HUES64 (cell line): Measurements from ENCODE around the gene SDCBP2.

Experiments
- H3K27ac ChIP-seq: 2 replicates; pipeline ENCODE4 v1.7.0; 2013; ENCODE audit warnings: low read depth, low read length, inconsistent platforms
- H3K27me3 ChIP-seq: 2 replicates; pipeline ENCODE4 v1.6.1; 2013; ENCODE audit warnings: mild to moderate bottlenecking, low read length; ENCODE audit not compliant: insufficient read depth
- H3K36me3 ChIP-seq: 2 replicates; pipeline ENCODE4 v1.6.1; 2013; ENCODE audit warnings: mild to moderate bottlenecking, low read length; ENCODE audit not compliant: insufficient read depth
- H3K4me1 ChIP-seq: 2 replicates; pipeline ENCODE4 v1.6.1; 2013; ENCODE audit warnings: mild to moderate bottlenecking, low read length, moderate library complexity; ENCODE audit not compliant: insufficient read depth
- H3K4me3 ChIP-seq: 2 replicates; pipeline ENCODE4 v1.5.1; 2013; ENCODE audit warnings: mild to moderate bottlenecking, low read length, moderate library complexity
- H3K9ac ChIP-seq: 2 replicates; pipeline ENCODE4 v1.6.1; 2013; ENCODE audit warnings: mild to moderate bottlenecking, low read depth, low read length
- H3K9me3 ChIP-seq: 2 replicates; pipeline ENCODE4 v1.6.1; 2013; ENCODE audit warnings: low read depth, low read length; ENCODE audit not compliant: insufficient read depth
- WGBS: fragments of 150-250, 120-280 bp; methylation state at CpG from one replicate; pipeline ENCODE4 v1.1.7; 2013; ENCODE audit warnings: missing lambda C conversion rate; 5-methylcytosine and 5-hydroxymethylcytosine counted together

The SDCBP2 gene

DNA sequence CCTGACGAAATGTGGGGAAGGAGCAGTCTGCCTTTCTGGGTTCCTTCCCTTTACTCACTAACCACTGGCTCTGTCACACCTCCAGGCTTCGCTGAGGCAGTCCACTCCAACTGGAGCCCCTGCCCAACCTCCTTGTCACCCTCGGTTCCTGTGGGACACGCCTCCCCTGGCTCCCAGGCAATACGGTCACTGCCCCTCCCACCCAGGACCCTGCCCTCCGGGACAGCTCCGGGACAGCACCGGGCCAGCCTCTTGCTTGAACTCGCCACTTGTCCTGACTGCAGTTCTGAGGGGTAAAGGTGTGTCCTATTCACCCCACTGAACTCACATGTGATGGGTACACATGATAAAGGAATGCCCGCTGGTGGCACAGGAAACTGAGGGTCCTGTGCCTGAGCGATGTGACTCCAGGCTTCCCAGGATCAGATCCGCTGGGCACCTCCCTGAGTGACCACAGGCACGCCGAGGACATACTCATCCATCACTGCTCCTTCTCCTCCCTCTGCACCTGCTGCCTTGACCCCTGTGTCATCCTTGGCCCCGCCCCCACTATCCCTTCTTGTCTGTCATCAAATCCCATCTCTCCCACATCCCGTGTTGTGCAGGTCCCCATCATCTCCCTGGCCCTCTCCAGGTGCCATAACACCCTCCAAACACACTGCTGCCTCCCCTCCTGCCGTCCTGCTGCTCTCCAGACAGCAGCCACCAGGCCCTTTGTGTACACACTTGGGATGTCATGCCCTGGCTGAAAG lies 7.9 kb downstream of the SDCBP2 start:
- no peaks in the 10 kb centered on the region; the same call in 1 of the 2 replicates for H3K27me3 ChIP-seq
- H3K9ac ChIP-seq: no peak overlapping the region
- no peak overlapping the region for H3K4me3 ChIP-seq
- H3K4me1 ChIP-seq: peaks cover 2% of the 10 kb centered on the region; the same call in 1 of the 2 replicates
- H3K9me3 ChIP-seq: no peaks in the 10 kb centered on the region
- WGBS: 83% methylated on average over 17 of the region's 17 CpGs
- no peak overlapping the region for H3K27ac ChIP-seq
- no peaks in the 10 kb centered on the region for H3K36me3 ChIP-seq

DNA sequence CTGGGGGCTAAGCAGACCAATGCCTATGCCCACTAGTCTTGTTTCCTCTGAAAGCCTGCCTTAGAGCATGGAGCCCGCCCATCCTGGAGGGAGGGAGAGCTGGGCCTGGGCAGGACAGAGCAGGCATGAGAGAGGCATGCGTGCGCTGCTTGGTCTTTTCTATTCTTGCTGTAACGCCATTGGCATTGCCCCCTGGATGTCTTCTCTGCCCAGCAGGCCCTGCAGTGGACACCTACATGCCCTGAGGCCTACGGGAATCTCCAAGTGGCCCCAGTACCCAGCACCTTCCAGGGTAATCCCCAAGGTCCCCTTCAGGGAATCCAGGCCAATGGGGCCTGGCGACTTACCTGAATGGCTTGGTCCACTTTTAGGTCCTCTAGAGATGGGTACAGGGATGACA lies 8.9 kb downstream of the SDCBP2 start:
- 85% methylated on average over 6 of the region's 6 CpGs for WGBS
- no peak overlapping the region for H3K4me3 ChIP-seq

DNA sequence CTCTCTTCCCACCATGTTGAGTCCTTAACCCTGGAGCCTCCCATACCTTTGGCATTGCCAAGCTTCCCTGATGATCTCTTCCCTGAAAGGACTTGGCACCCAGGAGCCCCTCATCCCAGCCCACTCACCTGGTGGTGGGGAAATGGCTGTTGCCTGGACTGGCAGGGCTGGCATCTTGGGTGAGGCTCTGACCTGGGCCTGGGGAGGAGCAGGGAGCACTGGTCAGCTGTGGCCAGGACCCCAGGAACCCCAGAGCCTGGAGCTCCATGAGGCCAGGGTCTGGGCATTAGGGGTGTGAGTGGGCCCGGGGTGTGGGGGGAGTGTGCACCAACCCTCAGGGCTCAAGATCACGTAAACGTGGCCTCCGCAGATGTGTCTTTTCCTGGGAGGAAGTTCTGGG lies 9.5 kb downstream of the SDCBP2 start:
- Histone ChIP-seq H3K4me1 (no peaks in the 10 kb centered on the region), H3K4me3 (no peak overlapping the region), H3K27ac (no peak overlapping the region), H3K36me3 (no peaks in the 10 kb centered on the region), H3K9ac (no peak overlapping the region), H3K27me3 (no peaks in the 10 kb centered on the region; the same call in 1 of the 2 replicates), H3K9me3 (no peaks in the 10 kb centered on the region)
- 100% methylated on average over 4 of the region's 4 CpGs for WGBS

More for the DNA sequence above, 8.9 kb downstream of the SDCBP2 start:
- Histone ChIP-seq H3K36me3 (no peaks in the 10 kb centered on the region), H3K27me3 (no peaks in the 10 kb centered on the region; the same call in 1 of the 2 replicates), H3K4me1 (no peaks in the 10 kb centered on the region), H3K9me3 (no peaks in the 10 kb centered on the region), H3K27ac (no peak overlapping the region), H3K9ac (no peak overlapping the region)

DNA sequence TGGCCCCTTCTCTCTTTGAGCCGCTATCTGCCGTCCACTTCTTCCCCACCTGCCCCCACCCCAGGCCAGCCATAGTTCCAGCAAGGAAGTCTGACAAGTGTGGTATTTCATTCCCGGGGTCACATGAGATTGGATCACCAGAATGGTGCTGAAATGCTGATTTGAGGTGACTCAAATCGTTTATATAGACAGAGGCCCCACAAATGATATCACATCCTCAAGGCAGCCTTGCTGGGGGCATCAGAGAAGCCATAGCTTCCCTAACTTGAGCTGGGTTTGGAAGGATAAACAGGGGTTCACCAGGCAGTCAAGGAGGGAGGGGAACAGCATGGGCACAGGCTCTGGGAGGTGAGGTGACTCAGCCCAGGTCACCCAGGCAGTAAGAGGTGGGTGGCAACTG lies 9.9 kb downstream of the SDCBP2 start:
- WGBS: 91% methylated on average over 4 of the region's 4 CpGs
- no peaks in the 10 kb centered on the region for H3K4me1 ChIP-seq

DNA sequence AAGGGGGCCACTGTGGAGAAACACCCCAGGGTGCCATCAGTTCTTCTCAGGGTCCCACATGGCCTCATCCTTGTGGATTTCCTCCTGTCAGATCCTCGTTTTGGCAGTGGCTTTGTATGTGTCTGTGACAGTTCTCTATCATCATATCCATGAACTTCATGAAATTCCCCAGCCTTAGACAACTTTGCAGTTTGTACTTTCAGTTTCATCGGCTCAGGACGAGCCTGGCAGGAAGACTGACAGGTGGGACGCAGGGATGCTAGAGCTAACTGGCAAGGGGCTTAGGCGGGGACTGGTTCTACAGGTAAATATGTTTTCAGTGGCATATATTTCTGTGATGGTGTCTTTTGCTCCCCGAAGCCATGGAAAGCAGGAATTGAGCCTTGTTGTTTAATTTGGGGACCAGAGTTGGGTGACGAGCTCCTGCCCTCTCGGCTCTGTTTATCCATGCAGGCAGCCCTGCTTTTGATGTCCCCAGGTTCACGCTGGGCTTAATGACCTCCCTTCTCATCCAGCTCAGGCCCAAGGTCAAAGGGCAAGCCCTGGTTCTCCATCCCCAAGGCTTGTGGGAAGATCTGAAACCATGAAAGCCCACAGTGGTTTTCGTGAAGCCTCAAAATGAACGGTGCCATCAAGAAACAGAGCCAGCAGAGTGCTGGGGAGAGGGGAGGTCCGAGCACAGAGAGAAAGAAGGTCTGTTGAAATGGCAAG lies 11.2 kb downstream of the SDCBP2 start:
- H3K27ac ChIP-seq: no peak overlapping the region
- H3K36me3 ChIP-seq: no peaks in the 10 kb centered on the region
- H3K4me3 ChIP-seq: no peak overlapping the region
- no peaks in the 10 kb centered on the region for H3K9me3 ChIP-seq
- H3K9ac ChIP-seq: no peak overlapping the region
- H3K4me1 ChIP-seq: 0 out of 2 replicates have a peak, but pooled peaks cover 3% of the 10 kb centered on the region
- 77% methylated on average over 12 of the region's 12 CpGs for WGBS
- H3K27me3 ChIP-seq: peaks cover 7% of the 10 kb centered on the region

More for the DNA sequence above, 9.9 kb downstream of the SDCBP2 start:
- no peak overlapping the region for H3K4me3 ChIP-seq
- no peaks in the 10 kb centered on the region for H3K9me3 ChIP-seq
- H3K27me3 ChIP-seq: no peaks in the 10 kb centered on the region; the same call in 1 of the 2 replicates
- H3K9ac ChIP-seq: no peak overlapping the region
- H3K27ac ChIP-seq: no peak overlapping the region
- H3K36me3 ChIP-seq: no peaks in the 10 kb centered on the region

DNA sequence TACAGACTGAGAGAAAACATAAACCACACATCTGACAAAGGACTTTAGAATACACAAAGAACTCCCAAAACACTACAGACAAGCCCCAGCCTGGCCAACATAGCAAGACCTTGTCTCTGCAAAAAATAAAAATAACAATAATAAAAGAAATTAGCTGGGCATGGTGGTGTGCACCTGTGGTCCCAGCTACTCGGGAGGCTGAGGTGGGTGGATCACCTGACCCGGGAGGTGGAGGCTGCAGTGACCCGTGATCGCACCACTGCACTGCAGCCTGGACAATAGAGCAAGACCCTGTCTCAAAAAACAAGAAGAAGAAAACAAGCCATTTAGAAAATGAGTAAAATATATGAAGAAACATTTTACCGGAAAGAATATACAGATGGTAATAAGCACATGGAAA lies 13.1 kb downstream of the SDCBP2 start:
- 0 out of 2 replicates have a peak, but pooled peaks cover 3% of the 10 kb centered on the region for H3K4me1 ChIP-seq

DNA sequence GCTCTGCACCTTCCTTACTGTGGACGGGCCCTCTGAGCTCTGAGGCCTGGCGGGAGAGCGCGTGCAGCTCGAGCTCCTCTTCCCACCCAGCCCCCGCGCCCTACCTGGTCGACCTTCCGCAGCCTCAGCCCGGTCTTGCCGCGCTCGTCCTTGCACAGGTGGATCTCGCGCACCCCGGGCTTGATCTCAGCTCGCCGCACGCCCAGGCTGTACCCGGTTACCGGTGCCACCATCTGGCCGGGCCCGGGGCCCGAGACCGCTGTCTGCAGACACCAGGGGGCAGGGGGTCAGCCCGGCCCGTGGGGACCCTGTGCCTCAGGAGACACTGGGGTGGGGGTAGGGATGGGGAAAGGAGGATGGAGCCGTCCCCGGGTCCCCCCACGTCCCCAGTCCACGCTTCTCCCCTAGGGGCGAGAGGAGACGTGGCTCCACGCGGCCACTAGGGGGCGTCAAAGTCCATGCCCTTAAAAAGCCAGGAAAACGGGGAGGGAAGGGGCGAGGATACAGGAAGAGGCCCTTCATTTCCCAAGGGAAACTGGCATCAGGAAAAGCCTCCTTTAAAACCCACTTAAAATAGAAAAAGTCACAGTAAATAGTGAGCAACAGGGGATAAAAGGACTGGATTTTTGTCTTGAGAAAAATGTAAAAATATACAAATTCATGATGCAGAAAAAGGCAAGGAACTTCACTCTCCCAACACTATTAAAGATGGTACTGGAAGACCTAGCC lies 15.5 kb downstream of the SDCBP2 start:
- H3K27me3 ChIP-seq: peaks cover 12% of the 10 kb centered on the region
- WGBS: 17% methylated on average over 34 of the region's 38 CpGs
- no peaks in the 10 kb centered on the region for H3K36me3 ChIP-seq
- no peak overlapping the region for H3K27ac ChIP-seq
- no peaks in the 10 kb centered on the region for H3K9me3 ChIP-seq
- H3K4me1 ChIP-seq: peaks cover 12% of the 10 kb centered on the region; the same call in 1 of the 2 replicates
- H3K9ac ChIP-seq: peak overlapping the region; percentile 71; the same call in 1 of the 2 replicates
- peak overlapping the region; percentile 64 for H3K4me3 ChIP-seq

More for the DNA sequence above, 13.1 kb downstream of the SDCBP2 start:
- 97% methylated on average over 4 of the region's 5 CpGs for WGBS
- Histone ChIP-seq H3K4me3 (no peak overlapping the region), H3K9me3 (no peaks in the 10 kb centered on the region), H3K36me3 (no peaks in the 10 kb centered on the region), H3K27ac (no peak overlapping the region), H3K9ac (no peak overlapping the region), H3K27me3 (peaks cover 12% of the 10 kb centered on the region)

DNA sequence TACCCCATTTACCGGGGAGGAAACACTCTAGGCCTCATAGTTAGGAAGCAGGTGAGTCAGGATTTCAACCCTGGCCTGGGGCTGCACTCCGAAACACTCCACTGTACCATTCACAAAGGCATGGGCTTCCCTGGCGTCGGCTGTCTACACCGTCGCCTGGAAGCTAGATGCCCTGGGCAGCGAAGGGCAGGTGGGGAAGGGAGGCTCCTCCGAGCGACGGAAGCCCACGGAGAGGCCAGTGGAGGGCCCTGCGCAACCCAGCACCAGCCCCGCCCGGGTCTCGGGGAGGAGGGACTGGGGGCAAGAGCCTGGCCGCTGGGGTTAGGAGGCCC lies 16.1 kb downstream of the SDCBP2 start:
- Histone ChIP-seq H3K4me1 (peaks cover 12% of the 10 kb centered on the region; the same call in 1 of the 2 replicates), H3K9ac (peak overlapping the region; percentile 71; the same call in 1 of the 2 replicates), H3K27me3 (peaks cover 12% of the 10 kb centered on the region), H3K4me3 (peak overlapping the region; percentile 64), H3K36me3 (no peaks in the 10 kb centered on the region), H3K27ac (no peak overlapping the region), H3K9me3 (no peaks in the 10 kb centered on the region)
- WGBS: 77% methylated on average over 16 of the region's 16 CpGs

DNA sequence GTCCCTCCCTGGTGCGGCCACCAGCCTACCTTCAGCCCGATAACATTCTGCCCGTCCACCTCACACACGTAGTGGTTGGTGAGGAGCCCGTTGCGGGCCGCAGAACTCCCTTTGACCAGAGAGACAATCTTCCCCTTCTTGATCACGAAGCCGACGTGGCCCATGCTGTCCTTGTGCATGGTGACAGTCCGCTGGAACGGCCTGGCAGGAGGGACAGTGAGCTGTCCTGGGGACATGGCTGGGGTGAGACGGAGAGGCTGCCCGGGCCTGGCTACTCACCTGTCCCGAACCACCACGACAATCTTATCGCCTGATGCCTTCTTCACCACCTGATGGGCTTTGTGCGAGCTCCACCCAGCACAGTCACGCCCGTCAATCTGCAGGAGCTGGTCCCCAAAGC lies 16.6 kb downstream of the SDCBP2 start:
- Histone ChIP-seq H3K9ac (no peak overlapping the region), H3K36me3 (no peaks in the 10 kb centered on the region), H3K4me3 (no peak overlapping the region), H3K27ac (no peak overlapping the region), H3K4me1 (peaks cover 12% of the 10 kb centered on the region; the same call in 1 of the 2 replicates), H3K27me3 (peaks cover 12% of the 10 kb centered on the region), H3K9me3 (no peaks in the 10 kb centered on the region)
- WGBS: 92% methylated on average over 20 of the region's 20 CpGs

DNA sequence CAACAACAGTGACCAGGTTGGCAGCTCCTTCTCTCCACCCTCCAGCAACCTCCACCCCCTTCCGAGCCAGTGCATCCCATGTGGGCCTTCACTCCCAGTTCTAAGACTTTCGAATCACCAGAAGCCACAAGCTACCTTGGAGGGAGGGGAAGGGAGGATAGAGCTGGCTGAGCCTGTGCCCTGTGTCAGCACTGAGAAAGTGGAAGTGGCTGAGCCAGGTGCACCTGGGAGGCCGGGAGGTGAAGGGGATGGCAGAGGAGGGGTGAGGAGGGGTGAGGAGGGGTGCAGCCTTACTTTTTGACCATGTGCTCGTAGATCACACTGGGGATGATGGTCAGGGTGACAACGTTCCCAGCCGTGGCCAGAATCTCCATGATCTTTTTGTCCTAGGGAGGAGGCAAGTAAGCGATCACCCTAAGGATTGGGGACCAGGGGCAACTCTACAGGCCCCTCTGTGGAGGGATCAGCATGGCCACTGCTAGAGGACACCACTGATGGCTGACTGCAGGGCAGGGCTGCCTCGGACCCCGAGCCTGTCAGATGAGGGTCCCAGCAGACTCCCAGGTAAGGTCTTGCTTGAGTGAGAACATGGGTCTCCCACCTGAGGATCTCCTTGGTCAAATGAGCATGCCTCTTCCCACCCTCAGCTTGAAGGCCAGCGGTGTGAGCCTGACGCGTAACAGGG lies 18.3 kb downstream of the SDCBP2 start:
- Histone ChIP-seq H3K27me3 (peaks cover 12% of the 10 kb centered on the region), H3K4me1 (peaks cover 12% of the 10 kb centered on the region; the same call in 1 of the 2 replicates), H3K27ac (no peak overlapping the region), H3K9ac (no peak overlapping the region), H3K36me3 (no peaks in the 10 kb centered on the region), H3K4me3 (no peak overlapping the region), H3K9me3 (no peaks in the 10 kb centered on the region)
- WGBS: 91% methylated on average over 12 of the region's 12 CpGs
